A549 (cell line): ENCODE data around the gene RBMXL3.

Source experiments
- CTCF ChIP-seq: fragments of >200 bp; sonication (Bioruptor Twin); formaldehyde crosslinking; IDR thresholded peaks from 3 replicates; pipeline ENCODE4 v1.5.1; 2016
- ELK1 ChIP-seq: fragments of 150-350 bp; IDR thresholded peaks from 2 replicates; pipeline ENCODE4 v1.6.1; 2014; ENCODE audit warnings: low read depth, mild to moderate bottlenecking, low read length
- EP300 ChIP-seq, 2 experiments: fragments of >200 bp; sonication (Bioruptor Twin); formaldehyde crosslinking; IDR thresholded peaks; 2 replicates in 1 of 2; 3 replicates in 1 of 2; pipeline ENCODE4 v1.6.1; 2016 to 2017
- ESRRA ChIP-seq: fragments of 150-350 bp; IDR thresholded peaks from 2 replicates; pipeline ENCODE4 v1.6.1; 2014; ENCODE audit warnings: mild to moderate bottlenecking, low read length, borderline replicate concordance
- KDM1A ChIP-seq: fragments of 200-600 bp; sonication (generic); IDR thresholded peaks from 2 replicates; pipeline ENCODE4 v1.6.1; 2016; ENCODE audit warnings: low read depth, mild to moderate bottlenecking
- MAFK ChIP-seq: fragments of 450-650 bp; IDR thresholded peaks from 2 replicates; pipeline ENCODE4 v1.6.1; 2014; ENCODE audit not compliant: partially characterized antibody
- MYC ChIP-seq: IDR thresholded peaks from 2 replicates; pipeline ENCODE4 v1.6.1; 2012; ENCODE audit warnings: mild to moderate bottlenecking, inconsistent platforms, low read length, improper control_type of control experiment, borderline replicate concordance
- POLR2A ChIP-seq: IDR thresholded peaks from 2 replicates; pipeline ENCODE4 v1.6.1; 2012; ENCODE audit warnings: mild to moderate bottlenecking, low read length
- POLR2AphosphoS2 ChIP-seq: conservative IDR thresholded peaks from 2 replicates; pipeline ENCODE4 v1.6.1; 2012; ENCODE audit warnings: low read length, improper control_type of control experiment, inconsistent platforms
- SMC3 ChIP-seq: fragments of >200 bp; sonication (Bioruptor Twin); formaldehyde crosslinking; IDR thresholded peaks from 3 replicates; pipeline ENCODE4 v1.6.1; 2018; ENCODE audit warnings: inconsistent platforms
- SREBF2 ChIP-seq: fragments of 450-650 bp; IDR thresholded peaks from 2 replicates; pipeline ENCODE4 v1.6.1; 2014; ENCODE audit warnings: mild to moderate bottlenecking, moderate library complexity
- TF ChIP-seq, protein P1 (sequence below): IDR thresholded peaks from 2 replicates; pipeline ENCODE4 v1.6.1; 2012

- TF ChIP-seq CTCF (no peak), MYC (no peak), ESRRA (no peak), EP300 (IDR thresholded peaks at IDR 0.05) (no peak), SREBF2 (no peak), MAFK (no peak), ELK1 (no peak), POLR2A (no peak), SMC3 (no peak), POLR2AphosphoS2 (no peak), KDM1A (no peak)
- TF ChIP-seq, protein P1, sequence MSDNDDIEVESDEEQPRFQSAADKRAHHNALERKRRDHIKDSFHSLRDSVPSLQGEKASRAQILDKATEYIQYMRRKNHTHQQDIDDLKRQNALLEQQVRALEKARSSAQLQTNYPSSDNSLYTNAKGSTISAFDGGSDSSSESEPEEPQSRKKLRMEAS: no peak
These were observed 16.0 kb upstream of the RBMXL3 start for GRCh38 chrX:115173181-115173580.
